H1 (cell line): ENCODE measurements around the gene RREB1. TPM values are rescaled to one million over a fixed set of nuclear protein-coding genes. Genes with fewer than 3 reads are reported as not detected.

ENCODE experiments used
- CTCF ChIA-PET: fragments of 300-600 bp; sonication (Branson Sonifier 250); formaldehyde crosslinking; loops from one replicate; lab custom pipeline; 2021; ENCODE audit not compliant: partially characterized antibody; lab: Charles Lee
- POLR2A ChIA-PET: fragments of 300-600 bp; sonication (Branson Sonifier 250); formaldehyde crosslinking; loops from one replicate; lab custom pipeline; 2021; ENCODE audit warnings: inconsistent platforms; ENCODE audit not compliant: partially characterized antibody; lab: Charles Lee
- DNase-seq, 2 experiments: peaks; one replicate each; pipeline versions ENCODE4 v3.0.0 to v3.0.0-alpha.2; 2010 to 2022; ENCODE audit warnings: low spot score in 2 of 2, low read depth in 1 of 2, mixed read lengths in 1 of 2
- FAIRE-seq: peaks from 2 replicates; lab custom pipeline; 2011; peaks lifted over from hg19 to GRCh38; lab: Jason Lieb, UNC
- H2AFZ ChIP-seq: 2 replicates; pipeline ENCODE4 v1.8.1; 2012; ENCODE audit warnings: low read length, inconsistent platforms
- H2AK5ac ChIP-seq: 2 replicates; pipeline ENCODE4 v1.6.1; 2013; ENCODE audit warnings: low read depth, low read length
- H2BK120ac ChIP-seq: replicated peaks from 2 replicates; pipeline ENCODE3; 2013; ENCODE audit warnings: low read depth, low read length, inconsistent platforms
- H2BK12ac ChIP-seq: 2 replicates; pipeline ENCODE4 v1.6.1; 2013; ENCODE audit warnings: low read depth, low read length
- H2BK15ac ChIP-seq: 2 replicates; pipeline ENCODE4 v1.6.1; 2013; ENCODE audit warnings: low read length
- H2BK20ac ChIP-seq: 2 replicates; pipeline ENCODE4 v1.6.1; 2013; ENCODE audit warnings: low read length
- H2BK5ac ChIP-seq: 2 replicates; pipeline ENCODE4 v1.6.1; 2013; ENCODE audit warnings: low read depth, low read length
- H3K14ac ChIP-seq: 2 replicates; pipeline ENCODE4 v1.6.1; 2013; ENCODE audit warnings: inconsistent platforms; ENCODE audit not compliant: insufficient read length
- H3K18ac ChIP-seq: 2 replicates; pipeline ENCODE4 v1.6.1; 2013; ENCODE audit warnings: low read length; ENCODE audit errors: extremely low read depth
- H3K23ac ChIP-seq: 2 replicates; pipeline ENCODE4 v1.6.1; 2013; ENCODE audit warnings: inconsistent platforms; ENCODE audit not compliant: insufficient read length
- H3K23me2 ChIP-seq: 2 replicates; pipeline ENCODE4 v1.6.1; 2013; ENCODE audit warnings: low read depth, low read length
- H3K27ac ChIP-seq: 2 replicates; pipeline ENCODE4 v1.6.1; 2011; ENCODE audit warnings: low read depth, low read length, inconsistent platforms
- H3K27me3 ChIP-seq, 4 experiments: replicated peaks in 1 of 4; 1 replicate in 1 of 4; 2 replicates in 3 of 4; pipeline versions ENCODE4 v1.6.1 to v1.8.1; 2011 to 2013; ENCODE audit warnings: low read length in 3 of 4, mild to moderate bottlenecking in 3 of 4, inconsistent platforms in 2 of 4, mixed read lengths in 2 of 4, moderate library complexity in 1 of 4; ENCODE audit not compliant: control insufficient read depth in 3 of 4, insufficient read depth in 3 of 4; ENCODE audit errors: extremely low read depth in 1 of 4
- H3K36me3 ChIP-seq, 4 experiments: 2 replicates each; pipeline versions ENCODE4 v1.6.1 to v1.8.1; 2011 to 2013; ENCODE audit warnings: mild to moderate bottlenecking in 4 of 4, low read length in 3 of 4, moderate library complexity in 2 of 4, control low read depth in 1 of 4, inconsistent platforms in 1 of 4; ENCODE audit not compliant: insufficient read depth in 4 of 4, control insufficient read depth in 2 of 4
- H3K4ac ChIP-seq: replicated peaks from 2 replicates; pipeline ENCODE3; 2013; ENCODE audit warnings: low read length, low read depth, mixed read lengths, inconsistent platforms; ENCODE audit not compliant: insufficient read length
- H3K4me1 ChIP-seq, 4 experiments: replicated peaks in 1 of 4; 1 replicate in 1 of 4; 2 replicates in 3 of 4; pipeline versions ENCODE4 v1.6.1 to v1.8.1; 2011 to 2013; ENCODE audit warnings: low read length in 3 of 4, inconsistent platforms in 2 of 4, mixed read lengths in 1 of 4; ENCODE audit not compliant: insufficient read depth in 4 of 4, control insufficient read depth in 3 of 4
- H3K4me2 ChIP-seq, 2 experiments: 2 replicates each; pipeline versions ENCODE4 v1.6.1 to v1.8.1; 2011 to 2013; ENCODE audit warnings: low read depth in 2 of 2, low read length in 2 of 2, control low read depth in 1 of 2, inconsistent platforms in 1 of 2, mild to moderate bottlenecking in 1 of 2; ENCODE audit not compliant: insufficient read depth in 1 of 2
- H3K4me3 ChIP-seq, 4 experiments: fragments of 200-600, 300-600 bp in 1 of 4; sonication (generic), shearing (Covaris generic), sonication (Bioruptor Twin) in 1 of 4; 2 replicates each; pipeline versions ENCODE4 v1.5.1 to v1.8.1; 2011 to 2016; ENCODE audit warnings: low read length in 4 of 4, low read depth in 3 of 4, control low read depth in 2 of 4, inconsistent platforms in 2 of 4, mild to moderate bottlenecking in 2 of 4, mixed read lengths in 1 of 4, moderate library complexity in 1 of 4; ENCODE audit not compliant: insufficient read depth in 2 of 4; ENCODE audit errors: extremely low read depth in 1 of 4
- H3K56ac ChIP-seq: replicated peaks from 2 replicates; pipeline ENCODE3; 2013; ENCODE audit warnings: low read depth, mild to moderate bottlenecking, mixed read lengths, low read length, inconsistent platforms; ENCODE audit not compliant: insufficient read length
- H3K79me1 ChIP-seq: 2 replicates; pipeline ENCODE4 v1.6.1; 2013; ENCODE audit warnings: low read depth, low read length, control low read depth
- H3K79me2 ChIP-seq, 2 experiments: 2 replicates each; pipeline versions ENCODE4 v1.6.1 to v1.8.1; 2012 to 2013; ENCODE audit warnings: low read length in 2 of 2, mild to moderate bottlenecking in 2 of 2, inconsistent platforms in 1 of 2; ENCODE audit not compliant: insufficient read depth in 2 of 2, control insufficient read depth in 1 of 2
- H3K9ac ChIP-seq, 4 experiments: replicated peaks in 1 of 4; 1 replicate in 1 of 4; 2 replicates in 3 of 4; pipeline versions ENCODE4 v1.6.1 to v1.8.1; 2011 to 2013; ENCODE audit warnings: low read depth in 3 of 4, low read length in 3 of 4, control low read depth in 2 of 4, mild to moderate bottlenecking in 2 of 4, moderate library complexity in 2 of 4, inconsistent platforms in 1 of 4; ENCODE audit errors: extremely low read depth in 1 of 4
- H3K9me3 ChIP-seq, 2 experiments: 2 replicates each; pipeline versions ENCODE4 v1.6.1 to v1.8.1; 2012 to 2013; ENCODE audit warnings: mild to moderate bottlenecking in 2 of 2, moderate library complexity in 2 of 2, control low read depth in 1 of 2, inconsistent platforms in 1 of 2, low read depth in 1 of 2, low read length in 1 of 2, mixed read lengths in 1 of 2; ENCODE audit not compliant: insufficient read depth in 2 of 2
- H4K20me1 ChIP-seq, 2 experiments: replicated peaks in 1 of 2; 2 replicates each; pipeline versions ENCODE3 to v1.8.1; 2011 to 2013; ENCODE audit warnings: inconsistent platforms in 2 of 2, low read length in 2 of 2, mild to moderate bottlenecking in 1 of 2; ENCODE audit not compliant: insufficient read depth in 2 of 2, control insufficient read depth in 1 of 2
- H4K5ac ChIP-seq: 2 replicates; pipeline ENCODE4 v1.6.1; 2013; ENCODE audit warnings: low read length, low read depth, mixed read lengths, inconsistent platforms; ENCODE audit not compliant: insufficient read length
- H4K8ac ChIP-seq: 2 replicates; pipeline ENCODE4 v1.8.0; 2013; ENCODE audit warnings: mild to moderate bottlenecking, moderate library complexity, low read length, inconsistent platforms; ENCODE audit not compliant: insufficient read depth; ENCODE audit errors: extremely low read depth
- H4K91ac ChIP-seq: replicated peaks from 2 replicates; pipeline ENCODE3; 2013; ENCODE audit warnings: low read length, mixed read lengths, inconsistent platforms; ENCODE audit not compliant: insufficient read length
- ASH2L ChIP-seq: fragments of 200-600, 300-600 bp; sonication (generic); IDR thresholded peaks from one replicate; pipeline ENCODE4 v1.7.1; 2017; ENCODE audit warnings: low read length
- EZH2 ChIP-seq: fragments of 200-600 bp; sonication (generic); IDR thresholded peaks from 2 replicates; pipeline ENCODE4 v1.7.1; 2012; ENCODE audit warnings: low read depth, mild to moderate bottlenecking, moderate library complexity, low read length, inconsistent platforms; ENCODE audit not compliant: severe bottlenecking
- KDM1A ChIP-seq: fragments of 200-600, 300-600 bp; sonication (generic); IDR thresholded peaks from 2 replicates; pipeline ENCODE4 v1.7.1; 2016; ENCODE audit warnings: mild to moderate bottlenecking, low read length, borderline replicate concordance
- SUZ12 ChIP-seq: fragments of 200-600 bp; sonication (generic); IDR thresholded peaks from 2 replicates; pipeline ENCODE4 v1.6.1; 2012; ENCODE audit warnings: mild to moderate bottlenecking, inconsistent platforms, low read length, moderate library complexity, mixed read lengths
- USF2 ChIP-seq: IDR thresholded peaks from 2 replicates; pipeline ENCODE4 v1.6.1; 2011; ENCODE audit warnings: low read length, improper control_type of control experiment
- WGBS, 2 experiments: shearing (Covaris generic) in 1 of 2; methylation state at CpG; one replicate each; pipeline versions ENCODE4 v1.1.6 to v1.1.7; 2013 to 2015; ENCODE audit warnings: low lambda C conversion rate in 2 of 2, mixed read lengths in 2 of 2, inconsistent platforms in 1 of 2, low coverage in 1 of 2, missing lambda C conversion rate in 1 of 2; ENCODE audit not compliant: insufficient replicate concordance in 2 of 2, insufficient coverage in 1 of 2, insufficient read length in 1 of 2; ENCODE audit errors: extremely low coverage in 1 of 2, missing lambda C conversion rate in 1 of 2; 5-methylcytosine and 5-hydroxymethylcytosine counted together
- polyA plus RNA-seq, 7 experiments: library from polyadenylated mRNA; depleted of rRNA in 3 of 7; stranded (reverse) in 5 of 7; unstranded in 2 of 7; fragments of >200 nt in 5 of 7; fragments of 200-250 nt in 2 of 7; gene quantifications; 1 replicate in 5 of 7; 2 replicates in 1 of 7; 4 replicates in 1 of 7; pipeline versions ENCODE4 v1.2.1 to v1.2.3, GENCODE V29; 2011 to 2013; ENCODE audit warnings: missing spikeins in 2 of 7, mixed read lengths in 2 of 7
- total RNA-seq: library from RNA; stranded (reverse); fragmentation: NEBNext Ultra II Directional; extraction: Animal tissue kit (Norgen Biotek cat#: 25700); gene quantifications from 2 replicates; pipeline ENCODE4 v1.2.1, GENCODE V29; 2021

Gene RREB1
- total and polyA plus RNA-seq, 2 of the 8 experiments (the other 6 are each of a cell fraction or from before 2014, with no cell fraction given) = 3.9 to 34.7 TPM

GRCh38 chr6:7262746-7263518 is 155.2 kb downstream of the RREB1 start:
- no peak overlapping the region; the same call in 1 of the 2 replicates for H4K8ac ChIP-seq
- H3K56ac ChIP-seq = no peak overlapping the region
- peak overlapping the region; percentile 67; the same call in 1 of the 2 replicates for H2BK15ac ChIP-seq
- no peak overlapping the region for H4K5ac ChIP-seq
- no peaks in the 10 kb centered on the region for H3K27me3 ChIP-seq
- H3K4ac ChIP-seq = peak overlapping the region; percentile 14
- H4K20me1 ChIP-seq = no peaks in the 10 kb centered on the region
- 0 out of 2 replicates have a peak overlapping the region, but pooled peaks have one; percentile 56 for H2BK20ac ChIP-seq
- no peaks in the 10 kb centered on the region for H3K9me3 ChIP-seq
- H3K14ac ChIP-seq = no peak overlapping the region
- no peak overlapping the region for H2AFZ ChIP-seq
- no peak overlapping the region for H2BK120ac ChIP-seq
- H2AK5ac ChIP-seq = no peak overlapping the region
- H2BK5ac ChIP-seq = no peak overlapping the region
- H3K4me2 ChIP-seq = no peak overlapping the region; a peak in 1 of 4 replicates
- no peak overlapping the region for H3K18ac ChIP-seq
- no peak overlapping the region for H3K27ac ChIP-seq
- H2BK12ac ChIP-seq = peak overlapping the region; percentile 39; the same call in 1 of the 2 replicates
- H3K23me2 ChIP-seq = peaks cover 14% of the 10 kb centered on the region
- H3K9ac ChIP-seq = no peak overlapping the region
- H3K79me1 ChIP-seq = no peaks in the 10 kb centered on the region
- WGBS, 2 experiments = 91% methylated on average over 15 of the region's 16 CpGs; no CpG with 5 or more reads in 1 of the 2 experiments
- H3K4me3 ChIP-seq = no peak overlapping the region
- POLR2A ChIA-PET = interaction anchor here (1.5 to 1.9 kb wide), 2 partner anchors 12 to 24 kb away, joined by 4 read pairs; no protein-coding TSS in a partner anchor
- H3K4me1 ChIP-seq = peaks cover 0 to 16% (median 11%) of the 10 kb centered on the region in 4 experiments; a peak in 6 of 7 replicates
- TF ChIP-seq USF2 (no peak), KDM1A (no peak), ASH2L (no peak), SUZ12 (no peak), EZH2 (no peak)
- no peak overlapping the region for H3K23ac ChIP-seq
- H4K91ac ChIP-seq = peak overlapping the region; percentile 34
- H3K36me3 ChIP-seq = no peaks in the 10 kb centered on the region
- FAIRE-seq = no peak
- CTCF ChIA-PET = interaction anchor here (1.2 to 3.6 kb wide), 3 partner anchors 13 to 586 kb away, joined by 4 to 36 read pairs (median 11); no protein-coding TSS in a partner anchor
- no peaks in the 10 kb centered on the region for H3K79me2 ChIP-seq
- DNase-seq = no peak
